ENCODE measurements around the gene TRPC4.

DNA sequence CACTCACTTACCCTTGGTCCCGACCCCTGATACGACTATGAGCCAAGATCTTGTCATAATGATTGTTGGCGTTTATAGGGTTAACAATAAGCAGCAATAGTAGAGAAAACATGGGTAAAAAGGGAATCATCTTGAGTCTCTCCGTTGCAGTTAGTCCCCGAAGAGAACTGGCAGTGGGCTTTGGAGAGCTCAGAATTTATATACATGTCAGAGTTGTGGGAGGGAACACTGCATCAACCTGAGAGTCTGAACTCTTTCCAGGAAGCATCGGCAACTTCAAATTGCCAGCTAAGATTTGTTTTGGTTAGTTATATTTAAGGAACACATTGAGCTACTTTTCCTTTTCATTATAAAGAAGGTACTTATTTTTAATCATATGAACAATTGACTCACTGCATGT is 271.0 kb downstream of the TRPC4 start, which contains the start of gene POSTN:
- TF ChIP-seq, protein P1, sequence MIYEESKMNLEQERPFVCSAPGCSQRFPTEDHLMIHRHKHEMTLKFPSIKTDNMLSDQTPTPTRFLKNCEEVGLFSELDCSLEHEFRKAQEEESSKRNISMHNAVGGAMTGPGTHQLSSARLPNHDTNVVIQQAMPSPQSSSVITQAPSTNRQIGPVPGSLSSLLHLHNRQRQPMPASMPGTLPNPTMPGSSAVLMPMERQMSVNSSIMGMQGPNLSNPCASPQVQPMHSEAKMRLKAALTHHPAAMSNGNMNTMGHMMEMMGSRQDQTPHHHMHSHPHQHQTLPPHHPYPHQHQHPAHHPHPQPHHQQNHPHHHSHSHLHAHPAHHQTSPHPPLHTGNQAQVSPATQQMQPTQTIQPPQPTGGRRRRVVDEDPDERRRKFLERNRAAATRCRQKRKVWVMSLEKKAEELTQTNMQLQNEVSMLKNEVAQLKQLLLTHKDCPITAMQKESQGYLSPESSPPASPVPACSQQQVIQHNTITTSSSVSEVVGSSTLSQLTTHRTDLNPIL (CRISPR knock-in tag; IDR thresholded peaks at IDR 0.05; ENCODE audit: low read depth) = no peak
- no peak for TF ChIP-seq RARB (CRISPR knock-in tag; IDR thresholded peaks at IDR 0.05)
- TF ChIP-seq ZNF8 (CRISPR knock-in tag; IDR thresholded peaks at IDR 0.05) = no peak

Measured in SK-N-SH treated with all-trans-retinoic acid at 6 μM for 48 hours (cell line).